Urinary bladder (tissue), 4 donors: ENCODE measurements around the gene CLSTN3. TPM values are rescaled to one million over a fixed set of nuclear protein-coding genes. Genes with fewer than 3 reads are reported as not detected.
"Not testable (repeated sequence)": the region's sequence is repeated elsewhere in the genome, so short reads cannot be mapped to it uniquely, and the experiment has no call there.

ENCODE experiments used
- DNase-seq: peaks from one replicate; pipeline ENCODE4 v3.0.0-alpha.2; 2015; ENCODE audit errors: extremely low spot score
- H3K27ac ChIP-seq: one replicate; pipeline ENCODE4 v1.5.1; 2013; ENCODE audit warnings: low read depth, mild to moderate bottlenecking, moderate library complexity
- H3K36me3 ChIP-seq: one replicate; pipeline ENCODE4 v1.6.1; 2013; ENCODE audit warnings: mild to moderate bottlenecking, moderate library complexity; ENCODE audit not compliant: insufficient read depth
- H3K4me1 ChIP-seq: one replicate; pipeline ENCODE4 v1.6.1; 2013; ENCODE audit warnings: mild to moderate bottlenecking, moderate library complexity; ENCODE audit not compliant: insufficient read depth
- H3K4me3 ChIP-seq: one replicate; pipeline ENCODE4 v1.5.1; 2013; ENCODE audit warnings: low read depth, low read length
- WGBS: extraction: QIAGEN DNeasy Blood & Tissue Kit; methylation state at CpG from one replicate; pipeline ENCODE4 v1.1.7; 2013; 5-methylcytosine and 5-hydroxymethylcytosine counted together
- polyA plus RNA-seq: library from polyadenylated mRNA; stranded (reverse); fragments of 200-250 nt; gene quantifications from one replicate; pipeline ENCODE4 v1.2.3, GENCODE V29; 2013
- total RNA-seq: library from RNA; depleted of rRNA; stranded (reverse); fragments of >200 nt; gene quantifications from one replicate; pipeline ENCODE4 v1.2.3, GENCODE V29; 2014
- donor health status: healthy with polysubstance abuse.
- donor health status: healthy.

Gene CLSTN3
- total and polyA plus RNA-seq, 2 donors = 16.7 to 20.9 TPM

- DNase-seq = no peak
- Histone ChIP-seq H3K4me3 (no peak overlapping the region), H3K4me1 (no peaks in the 10 kb centered on the region), H3K36me3 (peaks cover 2% of the 10 kb centered on the region), H3K27ac (no peak overlapping the region)
- WGBS = 76% methylated on average over 19 of the region's 19 CpGs
Observed at GRCh38 chr12:7096979-7097378, 33.2 kb upstream of the CLSTN3 start.

- H3K36me3 ChIP-seq = peaks cover 4% of the 10 kb centered on the region
- WGBS = 87% methylated on average over 9 of the region's 9 CpGs
Observed at GRCh38 chr12:7099290-7099996, 30.7 kb upstream of the CLSTN3 start.

GRCh38 chr12:7100239-7100638 lies 29.9 kb upstream of the CLSTN3 start:
- no peak for DNase-seq
- Histone ChIP-seq H3K27ac (no peak overlapping the region), H3K36me3 (peaks cover 4% of the 10 kb centered on the region), H3K4me3 (no peak overlapping the region), H3K4me1 (no peaks in the 10 kb centered on the region)
- 88% methylated on average over 4 of the region's 4 CpGs for WGBS

More at GRCh38 chr12:7099290-7099996, 30.7 kb upstream of the CLSTN3 start:
- H3K27ac ChIP-seq = no peak overlapping the region
- DNase-seq = no peak
- no peak overlapping the region for H3K4me3 ChIP-seq
- no peaks in the 10 kb centered on the region for H3K4me1 ChIP-seq

GRCh38 chr12:7101047-7101693 lies 29.0 kb upstream of the CLSTN3 start:
- 87% methylated on average over 4 of the region's 4 CpGs for WGBS
- no peak for DNase-seq
- H3K4me3 ChIP-seq = no peak overlapping the region
- peaks cover 4% of the 10 kb centered on the region for H3K36me3 ChIP-seq
- H3K27ac ChIP-seq = no peak overlapping the region
- H3K4me1 ChIP-seq = no peaks in the 10 kb centered on the region

DNA sequence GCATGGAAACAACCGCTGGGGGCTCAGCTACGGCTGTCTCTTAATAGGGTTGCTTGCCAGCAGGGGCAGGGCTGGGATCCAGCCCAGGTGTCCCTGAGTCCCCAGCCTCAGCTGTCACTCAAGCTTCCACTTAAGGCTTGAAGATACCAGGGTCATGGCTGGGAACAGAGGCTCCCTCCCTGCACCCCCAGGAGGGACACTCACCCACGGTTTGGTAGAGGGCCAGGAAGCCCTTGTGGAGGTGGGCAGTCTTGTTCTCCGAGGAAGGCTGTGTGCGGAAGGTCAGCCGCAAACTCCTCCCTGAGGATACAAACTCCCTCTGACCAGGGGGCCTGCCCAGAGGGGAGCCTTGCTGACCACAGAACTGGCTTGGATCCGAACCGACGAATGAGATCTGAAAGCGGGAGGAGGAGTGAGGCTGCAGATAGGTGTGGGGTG lies 28.5 kb upstream of the CLSTN3 start:
- WGBS = 70% methylated on average over 10 of the region's 10 CpGs
- no peak overlapping the region for H3K4me3 ChIP-seq
- no peak for DNase-seq
- H3K36me3 ChIP-seq = peaks cover 4% of the 10 kb centered on the region
- H3K4me1 ChIP-seq = no peaks in the 10 kb centered on the region
- no peak overlapping the region for H3K27ac ChIP-seq

DNA sequence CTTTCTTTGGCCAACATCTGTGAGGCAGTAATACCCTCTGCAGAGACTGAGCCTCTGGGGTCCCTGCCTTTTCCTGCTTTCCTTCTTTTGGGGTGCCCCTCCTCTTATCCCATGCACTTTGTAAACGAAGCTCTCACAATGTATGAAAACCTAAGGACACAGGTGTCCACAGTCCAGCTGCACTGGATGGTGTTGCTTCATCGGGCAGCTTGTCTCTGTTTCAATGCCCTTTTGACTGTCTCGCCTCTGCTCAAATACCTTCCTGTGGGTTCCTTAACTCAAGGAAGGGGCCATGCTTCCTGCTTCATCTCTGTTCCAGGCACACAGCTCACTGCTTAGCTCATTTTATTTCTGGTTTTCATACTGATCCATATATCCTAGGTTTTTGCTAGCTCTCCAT lies 27.6 kb upstream of the CLSTN3 start:
- peaks cover 4% of the 10 kb centered on the region for H3K36me3 ChIP-seq

DNA sequence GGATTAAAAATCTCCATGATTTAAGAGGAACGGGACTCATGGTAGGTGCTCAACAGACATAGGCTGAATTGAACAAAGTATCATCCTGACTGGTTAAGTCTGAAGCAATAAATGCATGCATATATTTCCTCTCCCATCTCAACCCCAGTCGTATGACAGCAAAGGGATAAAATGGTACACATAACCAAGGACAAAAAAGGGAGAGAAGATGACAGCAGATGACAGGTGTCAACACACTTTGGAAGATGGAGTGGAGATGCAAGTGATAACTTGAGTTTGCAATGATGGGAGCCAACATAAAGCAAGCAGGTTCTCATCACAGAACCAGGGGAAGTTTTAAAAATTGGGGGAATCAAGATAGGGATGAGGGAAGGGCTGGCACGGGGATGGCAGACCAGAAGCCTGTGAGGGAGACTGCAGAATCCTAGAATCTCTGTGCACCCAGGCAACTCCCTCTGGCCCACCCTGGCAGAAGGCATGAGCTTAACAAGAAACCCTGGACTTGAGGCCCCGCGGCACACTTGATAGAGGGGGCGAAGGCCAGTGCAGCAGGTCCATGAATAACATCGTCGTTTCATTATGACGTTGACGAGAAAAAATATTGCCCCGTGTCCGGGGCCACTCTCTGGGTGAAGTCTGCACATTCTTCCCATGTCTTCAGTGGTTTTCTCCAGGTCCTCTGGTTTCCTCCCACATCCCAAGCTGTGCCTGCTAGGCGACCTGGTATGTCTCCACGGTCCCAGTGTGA lies 26.2 kb upstream of the CLSTN3 start:
- WGBS = 92% methylated on average over 14 of the region's 14 CpGs
- H3K27ac ChIP-seq = no peak overlapping the region
- H3K4me3 ChIP-seq = no peak overlapping the region
- H3K36me3 ChIP-seq = peaks cover 4% of the 10 kb centered on the region
- H3K4me1 ChIP-seq = no peaks in the 10 kb centered on the region
- DNase-seq = no peak

More for the DNA sequence above, 27.6 kb upstream of the CLSTN3 start:
- DNase-seq = no peak
- 81% methylated on average over 3 of the region's 3 CpGs for WGBS
- Histone ChIP-seq H3K4me3 (no peak overlapping the region), H3K4me1 (no peaks in the 10 kb centered on the region), H3K27ac (no peak overlapping the region)

DNA sequence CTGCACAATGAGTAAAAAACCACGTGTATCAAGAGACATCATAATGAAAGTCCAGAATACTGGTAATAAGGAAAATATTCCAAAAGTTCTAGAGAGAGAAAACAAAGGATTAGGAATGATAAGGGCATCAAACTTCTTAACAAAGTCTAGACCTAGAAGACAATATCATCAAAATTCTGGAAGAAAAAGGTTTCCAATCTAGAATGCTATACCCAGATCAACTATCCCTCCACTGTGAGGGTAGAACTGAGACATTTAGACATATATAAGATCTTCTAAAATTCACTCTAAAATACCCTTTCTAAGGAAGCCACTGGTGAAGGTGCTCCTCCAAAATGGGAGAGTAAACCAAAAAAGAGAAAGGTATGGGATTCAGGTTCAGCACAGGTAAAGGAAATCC lies 24.1 kb upstream of the CLSTN3 start:
- WGBS = 92% methylated on average over 1 of the region's 1 CpG
- Histone ChIP-seq H3K36me3 (peaks cover 2% of the 10 kb centered on the region), H3K4me3 (no peak overlapping the region), H3K4me1 (no peaks in the 10 kb centered on the region), H3K27ac (no peak overlapping the region)
- no peak for DNase-seq

- not testable (repeated sequence) for H3K27ac ChIP-seq, H3K4me1 ChIP-seq, H3K36me3 ChIP-seq, DNase-seq, H3K4me3 ChIP-seq
- WGBS = 97% methylated on average over 5 of the region's 5 CpGs
Observed at GRCh38 chr12:7107181-7107580, 23.0 kb upstream of the CLSTN3 start.

- 55% methylated on average over 3 of the region's 3 CpGs for WGBS
- no peak for DNase-seq
Observed at GRCh38 chr12:7107636-7108002, 22.6 kb upstream of the CLSTN3 start.

DNA sequence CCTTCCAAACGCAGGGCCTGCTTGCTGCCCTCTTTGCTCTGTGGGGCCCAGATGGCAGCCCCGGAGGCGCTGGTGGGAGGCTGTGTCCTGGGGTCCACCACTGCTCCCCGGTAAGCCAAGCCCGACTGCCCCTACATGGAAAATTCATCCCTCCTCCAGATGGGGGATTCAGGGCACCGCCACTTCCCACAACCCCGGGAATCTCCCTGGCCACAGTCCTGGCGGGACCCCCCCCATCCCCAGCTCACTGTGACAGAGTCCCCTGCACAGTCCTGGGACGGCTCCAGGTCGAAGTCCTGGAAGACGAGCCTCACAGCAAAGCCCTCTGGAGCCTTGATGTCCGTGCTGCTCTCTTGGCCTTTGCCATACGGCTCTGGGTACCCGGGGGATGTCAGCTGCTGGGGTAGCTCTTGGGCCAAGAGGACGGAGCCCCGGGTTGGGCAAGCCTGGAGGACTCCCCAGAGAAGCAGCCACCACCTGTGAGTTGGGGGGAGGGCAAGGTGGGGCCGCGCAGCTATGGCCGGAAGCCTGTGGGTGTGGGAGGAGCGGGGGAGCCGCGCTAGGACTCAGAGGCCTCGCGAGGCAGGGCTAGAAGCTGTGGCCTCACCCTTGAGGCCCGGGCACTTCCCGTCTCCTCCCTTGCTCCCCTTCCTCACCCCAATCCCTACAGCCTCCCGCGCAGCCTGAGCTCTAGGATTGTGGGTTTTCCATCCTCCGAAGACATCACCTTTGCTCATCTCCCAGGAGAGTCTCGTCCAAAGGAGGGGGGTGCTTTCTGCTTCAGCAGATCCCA lies 22.0 kb upstream of the CLSTN3 start:
- Histone ChIP-seq H3K36me3 (peaks cover 2% of the 10 kb centered on the region), H3K4me3 (peak overlapping the region; percentile 60), H3K27ac (peak overlapping the region; percentile 88), H3K4me1 (no peaks in the 10 kb centered on the region)
- 9% methylated on average over 30 of the region's 30 CpGs for WGBS
- no peak for DNase-seq

More at GRCh38 chr12:7107636-7108002, 22.6 kb upstream of the CLSTN3 start:
- Histone ChIP-seq H3K4me1 (no peaks in the 10 kb centered on the region), H3K27ac (peak overlapping the region; percentile 88), H3K4me3 (peak overlapping the region; percentile 60), H3K36me3 (peaks cover 2% of the 10 kb centered on the region)

DNA sequence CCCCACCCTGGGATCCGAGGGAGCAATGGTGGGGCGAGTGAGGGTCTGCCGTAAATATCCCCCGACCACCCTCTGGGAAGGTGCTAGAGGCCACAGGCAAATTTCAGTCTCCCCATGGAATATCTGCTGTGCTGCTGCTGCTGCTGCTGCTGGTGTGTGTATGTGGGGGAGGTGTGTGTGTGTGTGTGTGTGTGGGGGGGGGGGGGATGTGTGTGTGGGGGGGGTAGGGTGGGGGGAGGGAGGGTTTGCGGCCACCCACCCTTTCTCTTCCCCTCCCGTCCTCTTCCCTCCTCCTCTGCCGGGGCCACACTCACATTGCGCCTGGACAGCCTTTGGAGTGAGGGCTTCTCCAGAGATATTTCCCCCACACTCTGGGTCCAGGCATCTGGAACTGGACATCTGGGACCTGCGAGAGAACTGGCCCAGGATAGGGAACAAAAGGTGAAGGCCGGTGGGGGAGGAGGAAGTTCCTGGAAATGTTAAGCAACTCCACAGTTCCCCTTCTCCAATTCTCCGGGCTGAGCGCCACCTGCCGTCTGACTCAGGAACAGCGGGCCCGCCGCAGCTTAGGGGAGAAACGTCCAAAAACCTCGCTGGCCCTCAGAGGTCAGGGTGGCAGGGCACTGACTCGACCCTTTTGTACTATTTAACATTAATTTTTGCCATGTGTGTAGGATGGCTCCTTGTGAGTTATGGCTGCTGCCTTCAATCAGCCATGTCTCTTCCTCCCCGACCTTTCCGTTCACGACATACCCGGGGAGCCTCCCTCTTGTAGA lies 21.2 kb upstream of the CLSTN3 start, which contains the start of gene C1RL:
Gene C1RL, minus strand, starts transcription at position 419 of the 776 bp plus-strand sequence. Its CDS starts 34 bp downstream, at position 385.
- Histone ChIP-seq H3K27ac (peak within 1 kb of the TSS; percentile 88), H3K4me1 (no peaks in the 10 kb centered on the region), H3K4me3 (peak within 1 kb of the TSS; percentile 60), H3K36me3 (no peaks in the 10 kb centered on the region)
- DNase-seq = peak; percentile 83
- 16% methylated on average over 23 of the region's 23 CpGs for WGBS
